Measurements from ENCODE around the gene FBXO27. TPM values are rescaled to one million over a fixed set of nuclear protein-coding genes. Genes with fewer than 3 reads are reported as not detected.
A peak's percentile ranks its signal among the peaks of the same experiment; 100 is the strongest.

The FBXO27 gene, protein sequence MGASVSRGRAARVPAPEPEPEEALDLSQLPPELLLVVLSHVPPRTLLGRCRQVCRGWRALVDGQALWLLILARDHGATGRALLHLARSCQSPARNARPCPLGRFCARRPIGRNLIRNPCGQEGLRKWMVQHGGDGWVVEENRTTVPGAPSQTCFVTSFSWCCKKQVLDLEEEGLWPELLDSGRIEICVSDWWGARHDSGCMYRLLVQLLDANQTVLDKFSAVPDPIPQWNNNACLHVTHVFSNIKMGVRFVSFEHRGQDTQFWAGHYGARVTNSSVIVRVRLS
- total RNA-seq: 9.5 to 10.2 TPM (median 9.6 TPM) in 3 replicates

DNA sequence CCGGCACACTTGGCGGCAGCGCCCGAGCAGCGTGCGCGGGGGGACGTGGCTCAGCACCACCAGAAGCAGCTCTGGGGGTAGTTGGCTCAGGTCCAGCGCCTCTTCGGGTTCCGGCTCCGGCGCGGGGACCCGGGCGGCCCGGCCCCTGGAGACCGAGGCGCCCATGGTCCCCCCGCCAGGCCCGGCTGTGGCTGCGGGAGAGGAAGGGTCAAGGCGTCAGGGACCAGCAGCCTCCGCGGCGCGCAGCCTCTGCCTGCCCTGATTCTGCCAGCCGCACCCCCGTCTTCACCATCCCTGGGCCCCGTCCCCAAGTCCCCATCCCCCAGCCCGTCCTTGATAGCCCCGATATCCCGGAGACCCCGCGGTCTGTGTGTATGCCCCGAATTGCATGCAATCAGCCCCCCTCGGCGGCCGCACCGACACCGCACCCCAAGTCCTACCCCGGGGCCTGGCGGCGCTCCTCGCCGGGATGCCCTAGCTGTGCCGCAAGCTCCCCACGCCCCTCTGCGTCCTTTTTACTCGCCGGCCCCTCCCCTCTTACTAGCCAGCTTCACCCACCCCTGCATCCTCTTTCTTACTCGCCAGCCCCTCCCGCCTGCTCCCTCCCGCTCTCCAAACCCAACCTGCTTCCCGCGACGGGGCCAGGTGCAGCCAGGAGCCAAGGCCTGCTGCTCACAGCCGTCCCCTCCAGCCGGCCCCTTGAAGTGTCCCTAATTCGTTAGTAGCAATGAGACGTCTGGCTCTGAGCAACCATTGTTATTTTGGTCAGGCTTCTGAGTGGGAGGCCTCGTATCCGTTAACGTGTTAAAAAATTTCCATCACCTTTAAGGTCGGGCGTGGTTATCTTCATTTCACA lies at the start of gene FBXO27:
Gene FBXO27 (minus strand): TSS at position 487 of the 856 bp plus-strand sequence. CDS start 322 bp downstream, at position 165.
- Mint-ChIP-seq H3K27me3 (ENCODE audit: low read depth) (peaks cover 5% of the 10 kb centered on the region), H3K9me3 (peaks cover 3% of the 10 kb centered on the region), H3K27ac (peak within 1 kb of the TSS; percentile 88), H3K36me3 (peaks cover 4% of the 10 kb centered on the region), H3K4me3 (peak within 1 kb of the TSS; percentile 68), H3K4me1 (peaks cover 14% of the 10 kb centered on the region)
- TF ChIP-seq, protein P1, sequence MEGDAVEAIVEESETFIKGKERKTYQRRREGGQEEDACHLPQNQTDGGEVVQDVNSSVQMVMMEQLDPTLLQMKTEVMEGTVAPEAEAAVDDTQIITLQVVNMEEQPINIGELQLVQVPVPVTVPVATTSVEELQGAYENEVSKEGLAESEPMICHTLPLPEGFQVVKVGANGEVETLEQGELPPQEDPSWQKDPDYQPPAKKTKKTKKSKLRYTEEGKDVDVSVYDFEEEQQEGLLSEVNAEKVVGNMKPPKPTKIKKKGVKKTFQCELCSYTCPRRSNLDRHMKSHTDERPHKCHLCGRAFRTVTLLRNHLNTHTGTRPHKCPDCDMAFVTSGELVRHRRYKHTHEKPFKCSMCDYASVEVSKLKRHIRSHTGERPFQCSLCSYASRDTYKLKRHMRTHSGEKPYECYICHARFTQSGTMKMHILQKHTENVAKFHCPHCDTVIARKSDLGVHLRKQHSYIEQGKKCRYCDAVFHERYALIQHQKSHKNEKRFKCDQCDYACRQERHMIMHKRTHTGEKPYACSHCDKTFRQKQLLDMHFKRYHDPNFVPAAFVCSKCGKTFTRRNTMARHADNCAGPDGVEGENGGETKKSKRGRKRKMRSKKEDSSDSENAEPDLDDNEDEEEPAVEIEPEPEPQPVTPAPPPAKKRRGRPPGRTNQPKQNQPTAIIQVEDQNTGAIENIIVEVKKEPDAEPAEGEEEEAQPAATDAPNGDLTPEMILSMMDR (IDR thresholded peaks at IDR 0.05; ENCODE audit: unreplicated experiment): no peak
- peak in 1 of 2 experiments; percentile 44 for DNase-seq (ENCODE audit: low spot score in 2 of 2, unreplicated experiment in 2 of 2)

DNA sequence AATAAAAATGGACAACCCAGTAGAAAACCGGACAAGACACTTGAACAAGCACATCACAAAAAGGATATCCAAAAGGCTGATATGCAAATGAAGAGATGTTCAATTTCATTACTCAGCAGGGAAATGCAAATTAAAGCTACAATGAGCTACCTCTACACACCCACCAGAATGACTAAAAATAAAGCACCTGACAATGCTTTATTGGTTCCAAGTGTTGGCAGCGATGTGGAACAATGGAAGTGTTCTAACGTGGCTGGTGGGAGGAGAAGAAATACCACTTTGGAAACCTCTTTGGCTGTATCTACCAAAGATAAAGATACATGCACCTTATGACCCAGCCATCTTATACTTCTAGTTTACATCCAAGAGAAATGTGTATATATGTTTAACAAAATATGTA lies 48.1 kb upstream of the FBXO27 start:
- Mint-ChIP-seq H3K4me3 (no peak overlapping the region), H3K27ac (no peak overlapping the region), H3K9me3 (no peaks in the 10 kb centered on the region), H3K4me1 (peaks cover 11% of the 10 kb centered on the region), H3K27me3 (ENCODE audit: low read depth) (peaks cover 72% of the 10 kb centered on the region), H3K36me3 (no peaks in the 10 kb centered on the region)
- no peak for DNase-seq (ENCODE audit: low spot score in 2 of 2, unreplicated experiment in 2 of 2)
- TF ChIP-seq, protein P1 (IDR thresholded peaks at IDR 0.05; ENCODE audit: unreplicated experiment): no peak

DNA sequence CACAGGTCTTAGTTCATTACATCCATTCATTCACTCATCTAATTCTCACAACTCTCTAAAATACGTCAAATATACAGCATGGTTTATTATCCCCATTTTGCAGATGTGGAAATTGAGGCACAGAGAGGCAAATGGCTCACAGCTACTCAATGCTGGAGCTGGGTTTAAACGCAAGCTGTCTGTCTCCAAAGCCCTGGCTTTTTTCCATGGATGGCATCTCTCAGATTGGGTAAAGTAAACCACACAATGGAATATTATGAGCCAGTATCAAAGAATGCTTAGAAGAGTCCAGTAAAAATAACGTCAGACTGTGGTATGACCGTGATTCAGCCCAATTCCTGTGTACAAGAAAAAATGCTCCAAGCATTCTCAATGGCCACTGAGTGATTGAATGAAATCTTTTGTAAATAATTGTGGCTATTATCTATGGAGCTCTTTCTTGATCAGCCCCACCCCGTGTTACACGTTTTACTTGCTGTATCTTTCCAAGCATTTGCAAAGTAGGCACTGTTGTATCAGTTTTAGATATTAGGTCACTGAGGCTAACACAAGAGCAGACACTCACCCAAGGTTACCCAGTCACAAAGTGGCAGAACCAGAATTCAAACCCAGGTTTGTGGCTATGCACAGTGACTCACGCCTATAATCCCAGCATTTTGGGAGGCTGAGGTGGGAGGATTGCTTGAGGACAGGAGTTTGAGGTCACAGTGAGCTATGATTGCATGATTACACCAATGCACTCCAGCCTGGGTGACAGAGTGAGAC lies 46.3 kb upstream of the FBXO27 start:
- Mint-ChIP-seq H3K4me1 (peaks cover 8% of the 10 kb centered on the region), H3K27me3 (ENCODE audit: low read depth) (peaks cover 60% of the 10 kb centered on the region), H3K4me3 (no peak overlapping the region), H3K9me3 (no peaks in the 10 kb centered on the region), H3K36me3 (no peaks in the 10 kb centered on the region), H3K27ac (no peak overlapping the region)
- TF ChIP-seq, protein P1 (IDR thresholded peaks at IDR 0.05; ENCODE audit: unreplicated experiment): no peak
- no peak for DNase-seq (ENCODE audit: low spot score in 2 of 2, unreplicated experiment in 2 of 2)

GRCh38 chr19:39077323-39077722 lies 45.0 kb upstream of the FBXO27 start:
- TF ChIP-seq, protein P1 (IDR thresholded peaks at IDR 0.05; ENCODE audit: unreplicated experiment): no peak
- no peak for DNase-seq (ENCODE audit: low spot score in 2 of 2, unreplicated experiment in 2 of 2)
- Mint-ChIP-seq H3K4me3 (no peak overlapping the region), H3K9me3 (no peaks in the 10 kb centered on the region), H3K4me1 (no peaks in the 10 kb centered on the region), H3K27ac (no peak overlapping the region), H3K36me3 (no peaks in the 10 kb centered on the region), H3K27me3 (ENCODE audit: low read depth) (peaks cover 48% of the 10 kb centered on the region)

- Mint-ChIP-seq H3K27ac (no peak overlapping the region), H3K9me3 (no peaks in the 10 kb centered on the region), H3K4me3 (no peak overlapping the region), H3K27me3 (ENCODE audit: low read depth) (peaks cover 30% of the 10 kb centered on the region), H3K4me1 (no peaks in the 10 kb centered on the region), H3K36me3 (no peaks in the 10 kb centered on the region)
- TF ChIP-seq, protein P1 (IDR thresholded peaks at IDR 0.05; ENCODE audit: unreplicated experiment): no peak
- DNase-seq (ENCODE audit: low spot score in 2 of 2, unreplicated experiment in 2 of 2): no peak
These were observed 42.6 kb upstream of the FBXO27 start for GRCh38 chr19:39074942-39075341.

All from mesothelial cell of epicardium (in vitro differentiated cells).